Measurements from ENCODE around the gene GOLGA6A.

GOLGA6A gene

DNA sequence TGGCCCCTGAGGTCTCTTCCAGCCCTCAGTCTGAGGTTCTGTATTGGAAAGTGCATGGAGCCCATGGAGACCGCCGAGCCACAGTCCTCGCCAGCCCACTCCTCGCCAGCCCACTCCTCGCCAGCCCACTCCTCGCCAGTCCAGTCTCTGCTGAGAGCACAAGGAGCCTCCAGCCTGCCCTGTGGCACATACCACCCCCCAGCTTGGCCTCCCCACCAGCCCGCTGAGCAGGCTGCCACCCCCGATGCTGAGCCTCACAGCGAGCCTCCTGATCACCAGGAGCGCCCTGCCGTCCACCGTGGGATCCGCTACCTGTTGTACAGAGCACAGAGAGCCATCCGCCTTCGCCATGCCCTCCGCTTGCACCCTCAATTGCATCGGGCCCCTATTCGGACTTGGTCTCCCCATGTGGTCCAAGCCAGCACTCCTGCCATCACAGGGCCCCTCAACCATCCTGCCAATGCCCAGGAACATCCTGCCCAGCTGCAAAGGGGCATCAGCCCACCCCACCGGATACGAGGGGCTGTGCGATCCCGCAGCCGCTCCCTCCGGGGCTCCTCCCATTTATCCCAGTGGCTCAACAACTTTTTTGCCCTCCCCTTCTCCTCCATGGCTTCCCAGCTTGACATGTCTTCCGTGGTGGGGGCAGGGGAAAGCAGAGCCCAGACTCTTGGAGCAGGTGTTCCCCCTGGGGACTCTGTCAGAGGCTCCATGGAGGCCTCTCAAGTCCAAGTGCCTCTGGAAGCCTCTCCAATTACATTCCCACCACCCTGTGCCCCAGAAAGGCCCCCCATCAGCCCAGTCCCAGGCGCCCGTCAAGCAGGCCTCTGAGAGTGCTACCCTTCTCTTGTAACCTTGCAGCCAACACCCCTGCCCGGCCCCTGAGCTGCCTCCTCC lies 47.0 kb downstream of the GOLGA6A start:
- no peak for DNase-seq

DNA sequence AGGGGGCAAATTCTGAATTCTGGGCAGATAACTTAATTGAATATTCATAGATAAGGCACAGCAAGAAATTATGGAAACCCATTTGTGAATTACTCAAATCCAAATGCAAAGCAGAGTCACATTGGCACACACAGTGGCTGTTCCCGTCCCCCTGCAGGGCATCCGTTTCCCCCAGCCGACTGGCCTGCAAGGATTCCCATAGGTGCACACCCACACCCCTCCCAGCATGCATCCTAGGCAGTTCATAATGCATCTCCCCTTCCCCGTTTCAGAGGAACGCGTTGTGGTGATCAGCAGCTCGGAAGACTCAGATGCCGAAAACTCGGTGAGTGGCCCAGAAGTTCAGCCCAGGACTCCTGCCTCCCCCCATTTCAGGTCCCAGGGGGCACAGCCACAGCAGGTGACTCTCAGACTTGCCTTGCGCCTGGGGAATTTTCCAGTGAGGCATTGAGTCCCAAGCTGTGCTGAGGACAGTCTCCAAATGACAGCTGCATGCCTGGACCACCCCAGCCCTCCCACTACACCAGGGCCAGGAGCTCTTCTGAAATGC lies 48.1 kb downstream of the GOLGA6A start:
- DNase-seq = no peak

DNA sequence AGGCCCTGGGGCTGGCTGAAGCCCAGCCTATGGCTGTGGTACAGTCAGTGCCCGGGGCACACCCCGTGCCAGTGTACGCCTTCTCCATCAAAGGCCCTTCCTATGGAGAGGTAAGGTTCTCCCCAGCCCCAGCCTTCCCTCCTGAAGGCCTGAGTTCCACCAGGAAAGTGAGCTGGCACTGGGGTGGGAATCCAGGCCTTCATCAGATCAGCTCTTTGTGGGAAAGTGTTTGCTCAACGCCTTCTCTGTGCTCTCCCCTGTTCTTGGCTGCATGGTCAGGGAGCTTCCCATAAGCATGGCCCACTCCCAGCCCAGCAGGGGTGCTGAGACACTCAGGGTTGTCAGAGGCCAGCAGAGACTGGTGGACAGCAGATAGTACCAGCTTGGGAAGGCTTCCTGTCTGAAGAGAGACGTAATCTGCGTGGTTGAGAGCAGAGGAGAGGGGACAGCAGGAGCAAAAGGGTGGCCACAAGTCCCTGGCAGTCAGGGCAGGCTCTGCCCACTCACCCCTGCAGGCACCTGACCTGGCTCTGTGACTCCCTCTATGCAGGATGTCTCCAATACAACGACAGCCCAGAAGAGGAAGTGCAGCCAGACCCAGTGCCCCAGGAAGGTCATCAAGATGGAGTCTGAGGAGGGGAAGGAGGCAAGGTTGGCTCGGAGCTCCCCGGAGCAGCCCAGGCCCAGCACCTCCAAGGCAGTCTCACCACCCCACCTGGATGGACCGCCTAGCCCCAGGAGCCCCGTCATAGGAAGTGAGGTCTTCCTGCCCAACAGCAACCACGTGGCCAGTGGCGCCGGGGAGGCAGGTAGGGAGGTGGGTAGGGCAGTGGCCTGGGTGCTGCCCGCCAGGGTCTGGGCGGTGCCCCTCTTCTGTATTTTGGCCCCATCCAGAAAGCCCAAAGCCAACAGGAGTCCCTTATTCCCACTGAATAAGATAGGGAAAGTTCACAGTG lies 49.5 kb downstream of the GOLGA6A start:
- no peak for DNase-seq

DNA sequence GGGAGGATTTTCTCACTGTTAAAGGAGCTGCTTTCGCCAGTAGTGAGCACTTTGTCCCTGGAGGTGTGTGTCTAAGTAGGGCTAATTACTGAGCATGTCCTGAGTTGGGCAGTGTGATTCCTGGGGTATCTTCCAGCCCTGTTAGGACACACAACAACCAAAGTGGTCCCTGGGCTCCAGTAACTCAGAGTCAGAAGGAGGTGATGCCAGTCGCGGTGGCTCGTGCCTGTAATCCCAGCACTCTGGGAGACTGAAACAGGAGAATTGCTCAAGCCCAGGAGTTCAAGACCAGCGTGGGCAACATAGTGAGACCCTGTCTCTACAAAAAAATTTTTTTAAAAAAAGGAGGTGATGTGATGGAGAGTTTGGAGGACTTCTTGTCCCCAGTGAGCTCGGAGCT lies 50.3 kb downstream of the GOLGA6A start:
- no peak for DNase-seq

DNA sequence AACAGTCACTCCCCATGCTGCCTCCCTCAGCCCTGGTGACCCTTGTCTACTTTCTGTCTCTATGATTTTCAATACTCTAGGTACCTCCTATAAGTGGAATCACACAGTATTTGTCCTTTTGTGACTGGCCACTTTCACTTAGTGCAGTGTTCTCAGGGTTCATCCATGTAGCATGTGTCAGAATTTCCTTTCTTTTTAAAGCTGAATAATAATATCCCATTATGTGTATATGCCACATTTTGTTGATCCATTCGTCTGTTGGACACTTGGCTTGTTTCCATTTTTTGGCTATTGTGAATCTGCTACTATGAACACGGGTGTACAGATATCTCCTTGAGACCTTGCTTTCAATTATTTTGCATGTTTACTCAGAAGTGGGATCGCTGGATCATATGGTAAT lies 53.7 kb downstream of the GOLGA6A start:
- no peak for DNase-seq

DNA sequence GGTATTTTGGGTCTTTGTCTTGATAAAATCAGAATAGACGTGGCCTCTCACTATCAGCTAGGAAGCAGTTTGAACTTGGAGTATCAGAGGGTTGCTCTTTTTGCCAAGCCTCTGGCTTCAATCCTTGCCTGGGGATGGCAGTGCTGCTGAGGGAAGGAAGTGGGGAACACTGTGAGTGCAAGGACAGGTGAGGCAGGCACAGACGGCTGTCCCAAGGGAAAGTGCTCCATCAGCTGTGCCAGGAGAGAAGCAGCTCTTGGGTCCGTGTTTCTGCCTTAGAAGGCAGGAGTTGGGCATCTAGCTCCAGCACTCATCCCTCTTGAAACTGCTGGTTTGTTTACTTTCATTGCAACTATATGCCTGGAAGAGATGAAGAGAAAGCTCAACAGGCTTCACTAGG lies 54.7 kb downstream of the GOLGA6A start:
- DNase-seq = no peak

DNA sequence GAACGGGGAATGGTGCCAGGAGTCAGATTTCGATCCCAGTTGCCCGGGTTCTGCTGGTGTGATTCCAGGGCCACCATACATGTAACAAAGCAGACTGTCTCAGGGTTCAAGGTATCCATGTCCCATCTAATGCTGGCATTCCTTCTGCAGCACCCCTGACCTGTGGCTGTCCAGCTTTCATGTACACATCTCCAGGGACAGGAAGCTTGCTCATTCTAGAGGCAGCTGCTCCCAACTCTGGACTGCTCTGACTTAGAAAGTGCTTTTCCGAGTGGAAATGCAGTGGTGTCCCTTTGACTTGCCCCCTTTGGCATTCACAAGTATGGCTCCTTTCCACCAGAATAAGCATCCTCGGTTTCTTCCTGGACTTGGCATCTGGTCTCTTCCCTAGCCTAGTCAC lies 56.9 kb downstream of the GOLGA6A start:
- no peak for DNase-seq

DNA sequence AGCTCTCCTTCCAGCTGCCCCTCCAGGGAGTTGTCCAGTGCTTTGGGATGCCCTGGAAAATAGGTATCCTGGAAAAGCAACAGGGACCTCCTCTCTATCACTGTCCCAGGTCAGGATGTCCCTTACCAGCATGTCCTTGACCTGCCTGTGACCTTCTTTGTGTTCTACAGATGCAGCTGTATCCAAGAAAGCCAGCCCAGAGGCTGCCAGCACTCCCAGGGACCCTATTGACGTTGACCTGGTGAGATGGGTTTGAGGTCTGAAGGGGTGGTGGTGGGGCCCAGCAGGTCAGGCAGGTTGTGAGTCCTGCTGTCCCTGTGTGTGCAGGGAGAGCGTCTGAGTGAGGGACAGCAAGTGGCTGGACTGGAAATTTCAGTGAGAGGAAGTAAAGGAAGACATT lies 57.7 kb downstream of the GOLGA6A start:
- DNase-seq = no peak

DNA sequence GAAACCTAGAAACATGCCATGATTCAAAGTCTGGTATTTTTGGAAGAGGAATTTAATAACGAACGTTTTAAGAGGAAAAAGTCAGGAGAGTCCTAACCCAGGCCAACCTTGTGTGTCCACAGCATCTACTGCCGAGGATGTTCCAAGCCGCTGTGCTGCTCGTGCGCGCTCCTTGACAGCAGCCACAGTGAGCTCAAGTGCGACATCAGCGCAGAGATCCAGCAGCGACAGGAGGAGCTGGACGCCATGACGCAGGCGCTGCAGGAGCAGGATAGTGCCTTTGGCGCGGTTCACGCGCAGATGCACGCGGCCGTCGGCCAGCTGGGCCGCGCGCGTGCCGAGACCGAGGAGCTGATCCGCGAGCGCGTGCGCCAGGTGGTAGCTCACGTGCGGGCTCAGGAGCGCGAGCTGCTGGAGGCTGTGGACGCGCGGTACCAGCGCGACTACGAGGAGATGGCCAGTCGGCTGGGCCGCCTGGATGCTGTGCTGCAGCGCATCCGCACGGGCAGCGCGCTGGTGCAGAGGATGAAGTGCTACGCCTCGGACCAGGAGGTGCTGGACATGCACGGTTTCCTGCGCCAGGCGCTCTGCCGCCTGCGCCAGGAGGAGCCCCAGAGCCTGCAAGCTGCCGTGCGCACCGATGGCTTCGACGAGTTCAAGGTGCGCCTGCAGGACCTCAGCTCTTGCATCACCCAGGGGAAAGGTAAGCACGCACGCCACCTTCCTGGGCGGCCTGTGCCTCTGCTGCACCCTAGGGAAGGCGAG lies 59.5 kb downstream of the GOLGA6A start:
- no peak for DNase-seq

All from NCI-H1694 treated with DMSO at 0.1 percent for 48 hours (cell line).